Measurements from ENCODE around the gene NCDN.
A peak's percentile ranks its signal among the peaks of the same experiment; 100 is the strongest.

The NCDN gene

DNA sequence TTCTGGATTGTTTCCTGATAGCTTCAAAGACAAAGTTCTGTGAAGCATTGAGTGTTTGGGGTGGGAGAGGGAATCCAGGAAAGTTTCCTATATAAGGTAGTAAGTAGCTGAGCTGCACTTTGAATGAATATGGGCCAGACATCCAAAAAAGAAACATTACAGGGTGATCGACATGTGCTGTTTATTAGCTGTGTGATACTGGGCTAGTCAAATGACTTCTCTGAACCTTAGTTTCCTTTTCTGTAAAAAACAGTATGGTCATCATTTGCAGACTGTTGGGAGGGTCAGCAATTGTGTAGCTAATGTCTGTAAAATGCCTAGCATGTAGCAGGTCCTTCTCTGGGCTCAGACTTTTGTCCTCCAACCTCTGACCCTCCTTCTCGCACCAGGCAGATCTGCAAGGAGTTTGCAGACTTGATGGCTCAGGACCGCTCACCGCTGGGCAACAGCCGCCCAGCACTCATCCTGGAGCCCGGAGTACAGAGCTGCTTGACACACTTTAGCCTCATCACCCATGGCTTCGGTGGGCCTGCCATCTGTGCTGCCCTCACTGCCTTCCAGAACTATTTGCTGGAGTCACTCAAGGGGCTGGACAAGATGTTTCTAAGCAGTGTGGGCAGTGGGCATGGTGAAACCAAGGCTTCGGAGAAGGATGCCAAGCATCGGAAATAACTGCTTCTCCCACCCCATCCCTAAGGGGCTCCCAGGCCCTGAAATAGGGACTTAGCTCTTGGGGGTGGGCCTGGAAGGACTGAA is 36.6 kb downstream of the NCDN start:
- no peak for DNase-seq

GRCh38 chr1:35595684-35596083 is 38.1 kb downstream of the NCDN start:
- no peak for DNase-seq

DNA sequence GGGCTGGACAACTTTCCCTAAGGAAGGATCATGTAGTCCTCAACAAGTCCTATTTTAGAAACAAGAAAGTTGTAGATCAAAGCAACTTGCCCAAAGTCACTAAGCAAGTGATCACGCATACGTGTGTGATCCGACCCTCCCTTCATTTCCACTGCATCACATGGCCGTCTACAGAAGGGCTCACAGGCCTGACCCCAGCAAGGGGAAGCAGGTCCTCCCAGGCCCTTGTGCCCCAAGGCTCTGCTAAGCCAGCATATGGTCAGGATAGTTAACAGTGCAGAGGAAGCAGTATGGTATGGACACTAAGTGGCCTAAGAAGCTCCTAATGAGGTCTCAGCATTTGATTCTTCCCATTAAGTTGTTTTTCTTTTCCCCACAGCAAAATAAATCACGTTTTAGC is 40.3 kb downstream of the NCDN start:
- no peak for DNase-seq

DNA sequence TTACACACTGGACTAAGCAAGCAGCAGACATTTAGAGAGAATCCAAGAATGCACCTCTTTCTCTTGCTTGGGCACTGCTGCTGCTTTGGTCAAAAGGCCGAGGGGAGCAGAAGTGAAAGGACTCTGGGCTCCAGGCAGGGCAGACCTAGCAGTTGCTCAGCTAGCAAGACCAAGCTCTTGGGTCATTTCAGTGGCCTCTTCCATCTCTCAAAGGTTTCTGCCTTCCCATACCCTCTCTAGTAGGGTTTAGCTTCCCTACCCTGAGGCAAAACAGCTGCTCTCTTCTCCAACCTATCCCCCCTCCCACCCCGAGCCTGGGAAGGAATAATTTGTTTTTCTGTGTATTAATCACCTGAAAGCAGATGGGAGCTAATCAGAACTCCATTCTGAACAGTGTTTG is 41.3 kb downstream of the NCDN start:
- no peak for DNase-seq

DNA sequence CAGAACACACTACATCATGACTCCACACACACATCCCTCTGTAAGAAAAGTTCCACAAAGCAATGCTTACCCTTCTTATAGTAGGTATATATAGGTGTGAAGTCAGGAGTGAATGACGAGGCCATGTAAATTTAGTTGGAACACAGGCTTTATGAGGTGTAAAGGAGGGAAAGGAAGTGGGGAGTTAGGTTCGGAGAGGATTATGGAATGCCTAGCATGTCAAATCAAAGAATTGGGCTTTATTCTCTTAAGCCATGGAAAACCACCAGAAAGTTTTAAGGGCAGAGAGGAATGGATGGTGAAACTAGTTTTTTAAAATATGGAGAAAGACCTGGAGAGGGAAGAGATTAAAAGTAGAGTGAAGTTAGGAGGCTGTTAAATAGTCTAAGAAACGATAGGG is 41.8 kb downstream of the NCDN start:
- no peak for DNase-seq

GRCh38 chr1:35600593-35600992 is 43.0 kb downstream of the NCDN start:
- DNase-seq: no peak

DNA sequence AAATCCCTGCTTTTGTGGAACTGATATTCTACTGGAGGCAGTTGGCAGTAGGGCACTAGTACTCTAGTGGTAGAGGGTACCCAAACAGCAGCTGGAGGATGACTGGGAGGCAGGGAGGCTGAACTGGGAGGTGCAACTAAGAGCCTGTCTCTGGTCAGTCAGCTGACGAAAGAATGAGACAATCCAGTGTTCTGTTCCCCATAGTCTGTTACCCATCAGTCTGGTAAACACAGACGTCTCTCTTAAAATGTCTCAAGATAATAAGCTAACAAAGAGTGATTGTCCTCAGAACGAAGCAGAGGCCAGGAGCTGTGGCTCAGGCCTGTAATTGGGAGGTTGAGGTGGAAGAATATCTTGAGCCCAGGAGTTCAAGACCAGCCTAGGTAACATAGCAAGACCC is 45.9 kb downstream of the NCDN start:
- no peak for DNase-seq

DNA sequence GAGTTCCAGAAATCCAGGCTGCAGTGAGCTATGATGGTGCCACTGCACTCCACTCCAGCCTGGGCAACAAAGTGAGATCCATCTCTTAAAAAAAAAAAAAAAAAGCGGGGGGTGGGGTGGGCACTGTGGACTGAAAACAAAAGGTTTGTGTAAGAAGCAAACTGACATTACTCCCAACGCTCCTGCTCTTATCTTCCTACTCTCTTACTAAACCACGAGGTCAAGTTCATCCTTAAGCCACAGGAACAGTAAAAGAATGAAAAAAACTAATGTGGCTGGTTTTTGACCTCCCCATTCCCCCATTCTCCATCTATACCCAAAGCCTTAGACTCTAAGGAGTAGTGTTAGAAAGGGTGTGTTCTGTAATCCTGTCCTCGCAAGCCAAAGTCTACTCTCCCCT is 46.3 kb downstream of the NCDN start:
- no peak for DNase-seq

GRCh38 chr1:35605071-35605866 is 47.7 kb downstream of the NCDN start:
- DNase-seq: no peak

DNA sequence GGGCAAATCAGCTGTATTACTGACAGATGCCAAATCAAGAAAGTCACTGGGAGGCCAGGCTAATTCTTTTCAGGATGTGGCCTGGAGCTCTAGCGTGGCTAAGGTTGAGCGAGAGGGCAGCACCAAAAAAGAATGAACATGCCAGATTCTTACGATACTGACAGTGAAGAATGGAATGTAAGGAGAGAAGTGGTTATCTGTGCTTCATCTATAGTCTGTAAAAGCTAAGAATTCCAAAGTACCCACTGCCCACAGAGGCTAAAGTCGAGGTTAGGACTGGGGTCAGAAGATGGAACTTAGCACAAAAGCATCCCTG is 48.2 kb downstream of the NCDN start:
- peak; percentile 21 for DNase-seq

DNA sequence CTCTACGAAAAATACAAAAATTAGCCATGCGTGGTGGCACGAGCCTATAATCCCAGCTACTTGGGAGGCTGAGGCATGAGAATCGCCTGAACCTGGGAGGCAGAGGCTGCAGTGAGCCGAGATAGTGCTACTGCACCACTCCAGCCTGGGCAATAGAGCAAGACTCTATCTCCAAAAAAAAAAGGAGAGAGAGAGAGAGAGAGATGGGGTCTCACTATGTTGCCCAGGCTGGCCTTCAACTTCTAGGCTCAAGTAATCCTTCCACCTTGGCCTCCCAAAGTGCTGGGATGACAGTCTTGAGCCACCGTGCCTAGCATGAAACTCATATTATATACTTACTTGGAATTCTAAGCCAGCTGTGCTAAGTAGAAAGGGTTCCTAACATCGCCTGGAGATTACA is 54.1 kb downstream of the NCDN start:
- no peak for DNase-seq

GRCh38 chr1:35615440-35615839 is 57.8 kb downstream of the NCDN start:
- DNase-seq: no peak
